ENCODE results near the gene DNASE1L1.

The DNASE1L1 gene

DNA sequence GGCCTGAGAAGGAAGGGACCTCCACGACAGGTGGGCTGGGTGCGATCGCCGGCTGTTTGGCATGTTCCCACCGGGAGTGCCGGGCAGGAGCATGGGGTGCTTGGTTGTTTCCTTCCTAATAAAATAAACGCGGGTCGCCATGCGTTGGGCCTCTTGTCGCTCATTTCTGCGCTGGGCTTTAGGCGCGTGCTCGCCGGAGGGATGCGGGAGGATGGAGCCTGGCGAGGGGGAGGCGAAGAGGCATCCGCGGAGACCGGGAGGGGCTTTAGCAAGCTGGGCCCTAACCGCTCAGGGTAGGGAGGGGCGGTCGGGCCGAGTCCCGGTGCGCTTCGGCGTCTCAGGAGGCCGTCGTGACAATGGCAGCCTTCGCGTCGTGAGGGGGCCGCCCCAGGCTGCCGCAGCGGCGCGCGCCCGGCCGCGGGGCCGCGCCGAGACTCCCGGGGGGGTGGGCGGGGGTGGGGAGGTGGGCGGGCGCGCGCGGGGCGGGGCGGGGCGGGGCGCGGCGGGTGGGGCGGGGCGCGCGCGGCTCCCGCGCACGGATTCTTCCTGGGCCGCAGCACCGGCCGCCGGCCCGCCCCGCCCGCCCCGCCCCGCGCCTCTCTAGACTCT lies 27.4 kb upstream of the DNASE1L1 start:
- no peak for FAIRE-seq

DNA sequence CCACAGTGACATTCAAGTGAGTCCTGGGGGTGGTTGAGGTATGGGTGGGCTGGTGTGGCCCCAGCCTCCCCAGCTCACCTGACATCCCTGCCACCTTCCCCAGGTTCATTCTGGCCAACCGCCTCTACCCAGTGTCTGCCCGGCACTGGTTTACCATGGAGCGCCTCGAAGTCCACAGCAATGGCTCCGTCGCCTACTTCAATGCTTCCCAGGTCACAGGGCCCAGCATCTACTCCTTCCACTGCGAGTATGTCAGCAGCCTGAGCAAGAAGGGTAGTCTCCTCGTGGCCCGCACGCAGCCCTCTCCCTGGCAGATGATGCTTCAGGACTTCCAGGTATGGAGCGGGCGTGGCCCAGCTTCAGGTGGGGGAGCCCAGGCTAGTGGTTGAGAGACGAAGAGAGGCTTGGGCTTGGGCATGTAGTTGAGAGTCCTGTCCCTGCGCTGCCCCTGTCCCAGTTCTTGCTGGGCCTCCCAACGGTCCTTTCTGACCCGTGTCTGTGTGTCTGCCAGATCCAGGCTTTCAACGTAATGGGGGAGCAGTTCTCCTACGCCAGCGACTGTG lies 26.2 kb upstream of the DNASE1L1 start:
- FAIRE-seq = no peak

DNA sequence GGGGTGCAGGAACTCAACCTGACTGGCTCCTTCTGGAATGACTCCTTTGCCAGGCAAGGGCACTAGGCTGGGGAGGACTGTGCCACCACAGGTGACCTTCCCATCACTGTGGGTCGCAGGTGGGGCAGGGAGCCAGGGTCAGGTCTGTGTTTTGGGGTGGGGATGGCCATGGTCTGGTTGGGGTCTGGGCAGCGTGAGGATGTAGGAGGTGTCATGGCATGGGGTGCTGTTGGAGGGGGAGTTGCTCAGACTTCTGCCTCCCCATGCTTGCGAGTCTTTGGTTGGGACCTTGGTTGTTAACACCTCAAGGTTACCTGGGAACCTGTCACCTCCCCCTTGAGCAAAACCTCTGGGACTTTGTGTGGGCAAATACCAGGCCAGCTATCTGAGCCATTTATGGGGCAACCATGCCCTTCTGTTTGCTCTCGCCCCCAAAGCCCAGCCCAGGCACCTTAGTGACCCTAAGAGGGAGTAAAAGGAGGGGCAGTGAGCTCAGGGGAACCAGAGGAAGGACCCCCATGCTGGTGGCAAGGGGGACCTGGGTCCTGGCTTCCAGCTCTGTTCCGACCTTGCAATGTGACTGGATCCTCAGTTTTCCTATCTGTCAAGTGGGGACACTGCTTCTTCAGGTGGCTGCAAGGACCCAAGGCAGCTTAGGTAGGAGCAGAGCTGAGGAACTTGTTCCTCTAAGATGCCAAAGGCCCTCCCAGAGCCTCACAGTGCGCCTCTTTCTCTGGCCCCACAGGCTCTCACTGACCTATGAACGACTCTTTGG lies 25.5 kb upstream of the DNASE1L1 start:
- no peak for FAIRE-seq

DNA sequence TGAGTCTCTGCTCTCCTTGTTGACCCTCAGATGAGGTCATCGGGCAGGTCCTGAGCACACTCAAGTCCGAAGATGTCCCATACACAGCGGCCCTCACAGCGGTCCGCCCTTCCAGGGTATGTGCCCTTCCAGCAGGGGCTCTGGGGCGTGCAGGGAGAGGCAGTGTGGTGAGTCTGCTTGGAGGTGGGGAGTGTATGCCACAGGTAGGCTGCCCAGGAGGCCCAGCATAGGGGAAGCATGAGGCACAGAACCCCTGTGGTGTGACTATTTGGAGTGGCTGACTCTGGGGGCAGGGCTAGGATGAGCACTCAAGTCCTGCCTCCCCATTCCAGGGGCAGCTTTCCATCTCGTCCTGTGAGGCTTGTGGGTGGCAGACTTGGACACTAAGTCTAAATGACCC lies 24.6 kb upstream of the DNASE1L1 start:
- FAIRE-seq = no peak

DNA sequence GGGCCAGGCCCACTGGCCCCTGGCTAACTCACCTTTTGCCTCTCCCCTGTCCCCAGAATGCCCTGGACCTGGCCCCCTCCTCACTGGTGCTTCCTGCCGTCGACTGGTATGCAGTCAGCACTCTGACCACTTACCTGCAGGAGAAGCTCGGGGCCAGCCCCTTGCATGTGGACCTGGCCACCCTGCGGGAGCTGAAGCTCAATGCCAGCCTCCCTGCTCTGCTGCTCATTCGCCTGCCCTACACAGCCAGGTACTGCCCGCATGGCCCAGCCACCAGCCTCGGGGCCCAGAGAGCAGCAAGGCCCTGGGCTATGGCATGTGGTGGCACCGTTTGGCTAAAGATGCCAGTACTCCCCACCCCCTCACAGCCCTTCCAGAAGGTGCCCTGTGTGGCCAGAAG lies 23.2 kb upstream of the DNASE1L1 start:
- no peak for FAIRE-seq

DNA sequence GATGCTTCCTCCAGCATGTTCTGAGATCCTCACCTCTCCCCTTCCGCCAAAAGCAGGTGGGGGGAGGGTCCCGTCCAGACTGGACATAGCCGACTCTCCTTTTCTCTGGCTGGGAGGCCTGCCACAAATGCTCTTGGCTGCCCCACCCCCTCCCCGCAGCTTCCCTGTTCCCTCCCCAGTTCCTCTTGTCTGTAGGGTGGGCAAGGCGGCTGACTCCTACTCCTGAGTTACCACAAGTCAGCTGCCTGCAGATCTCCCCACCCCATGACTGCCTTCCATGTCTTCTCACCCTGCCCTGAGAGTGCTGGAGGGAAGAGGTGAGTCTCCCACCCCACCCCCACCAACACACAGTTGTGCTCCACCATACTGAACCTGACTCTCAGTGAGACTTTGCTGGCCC lies 22.3 kb upstream of the DNASE1L1 start:
- FAIRE-seq = no peak

DNA sequence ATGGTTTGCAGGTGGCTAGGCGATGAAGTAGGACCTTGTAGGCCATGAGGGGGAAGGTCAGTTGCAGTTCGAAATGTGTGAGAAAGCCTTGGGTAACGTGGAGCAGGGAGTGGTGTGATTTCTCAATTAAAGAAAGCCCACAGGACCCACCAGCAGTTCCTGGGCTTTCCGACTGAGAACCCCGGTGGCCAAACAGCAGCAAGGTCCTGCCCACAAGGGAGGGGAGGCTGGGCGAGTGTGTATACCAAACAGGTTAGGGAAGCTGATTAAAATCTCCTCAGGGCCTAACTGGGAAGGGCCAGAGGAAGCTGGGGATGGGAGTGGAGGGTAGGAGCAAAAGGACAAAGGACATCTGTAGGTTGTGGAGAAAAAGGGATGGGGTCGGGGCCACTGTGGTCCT lies 21.9 kb upstream of the DNASE1L1 start:
- no peak for FAIRE-seq

DNA sequence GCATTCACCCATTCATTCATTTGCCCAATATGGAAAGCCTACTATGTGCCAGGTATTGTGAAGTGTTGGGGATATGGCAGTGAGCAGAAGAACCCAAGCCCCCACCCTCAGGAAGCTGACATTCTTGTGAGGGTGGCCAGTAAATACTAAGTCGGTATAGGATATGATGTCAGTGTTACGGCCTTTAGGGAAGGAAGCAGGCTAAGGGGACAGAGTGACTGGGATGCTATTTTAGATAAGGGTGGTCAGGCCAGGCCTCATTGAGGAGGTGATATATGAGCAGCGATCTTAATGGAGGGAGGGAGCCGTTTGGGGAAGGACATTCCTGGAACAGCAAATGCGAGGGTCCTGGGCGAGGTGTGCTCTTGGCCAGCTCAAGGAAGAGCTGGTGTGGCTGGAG lies 21.4 kb upstream of the DNASE1L1 start:
- no peak for FAIRE-seq

DNA sequence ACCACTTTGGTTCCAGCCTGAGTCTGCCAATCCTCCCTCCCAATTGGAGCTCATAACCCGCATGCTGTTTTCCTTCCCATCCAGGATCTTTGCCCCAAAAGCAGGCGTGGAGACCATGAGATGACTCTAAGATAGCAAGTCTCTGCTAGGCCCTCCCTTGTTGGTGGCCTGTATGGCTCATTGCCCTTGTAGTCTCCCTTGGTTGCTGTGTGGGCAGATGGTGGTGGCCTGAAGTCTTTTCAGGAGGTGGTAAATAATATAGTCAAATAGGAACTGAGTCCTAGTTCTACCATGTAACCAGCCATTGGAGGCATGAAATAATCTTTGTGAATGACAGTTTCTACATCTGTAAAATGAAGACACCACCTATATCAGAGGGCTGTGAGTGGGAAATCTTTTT lies 20.7 kb upstream of the DNASE1L1 start:
- FAIRE-seq = no peak

DNA sequence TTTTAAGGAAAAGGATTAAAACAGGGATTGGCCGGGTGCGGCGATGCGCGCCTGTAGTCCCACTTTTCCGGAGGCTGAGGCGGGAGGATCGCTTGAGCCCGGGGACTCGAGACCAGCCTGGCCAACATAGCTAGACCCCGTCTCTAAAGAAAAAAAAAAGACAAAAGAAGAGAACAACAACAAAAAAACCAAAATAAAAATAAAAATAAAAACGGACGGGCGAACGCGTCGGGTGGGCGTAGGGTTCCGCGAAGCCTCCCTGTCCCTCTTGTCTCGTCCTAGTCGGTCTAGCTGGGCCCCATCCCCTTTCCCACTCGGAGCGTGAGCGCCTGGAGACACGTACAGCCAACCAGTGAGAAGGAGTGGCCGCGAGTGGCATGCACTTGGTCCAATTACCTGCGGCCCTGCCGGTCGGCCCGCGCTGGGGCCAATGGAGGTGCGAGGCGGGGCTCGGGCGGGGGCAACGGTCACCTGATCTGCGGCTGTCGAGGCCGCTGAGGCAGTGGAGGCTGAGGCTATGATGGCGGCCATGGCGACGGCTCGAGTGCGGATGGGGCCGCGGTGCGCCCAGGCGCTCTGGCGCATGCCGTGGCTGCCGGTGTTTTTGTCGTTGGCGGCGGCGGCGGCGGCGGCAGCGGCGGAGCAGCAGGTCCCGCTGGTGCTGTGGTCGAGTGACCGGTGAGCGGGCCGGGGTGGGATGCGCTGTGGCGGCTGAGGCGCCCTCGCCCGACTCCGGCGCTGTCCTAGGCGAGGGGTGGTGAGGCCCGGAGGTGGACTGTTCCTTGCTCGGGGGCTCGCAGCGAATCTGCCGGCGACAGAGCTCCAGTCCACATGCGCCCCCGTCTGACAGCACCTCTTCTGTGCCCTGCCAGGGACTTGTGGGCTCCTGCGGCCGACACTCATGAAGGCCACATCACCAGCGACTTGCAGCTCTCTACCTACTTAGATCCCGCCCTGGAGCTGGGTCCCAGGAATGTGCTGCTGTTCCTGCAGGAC lies 19.4 kb upstream of the DNASE1L1 start, which contains the start of gene ATP6AP1:
Gene ATP6AP1 (plus strand): TSS at position 502 of the 996 bp plus-strand sequence. CDS start 16 bp downstream, at position 518.
- no peak for FAIRE-seq

DNA sequence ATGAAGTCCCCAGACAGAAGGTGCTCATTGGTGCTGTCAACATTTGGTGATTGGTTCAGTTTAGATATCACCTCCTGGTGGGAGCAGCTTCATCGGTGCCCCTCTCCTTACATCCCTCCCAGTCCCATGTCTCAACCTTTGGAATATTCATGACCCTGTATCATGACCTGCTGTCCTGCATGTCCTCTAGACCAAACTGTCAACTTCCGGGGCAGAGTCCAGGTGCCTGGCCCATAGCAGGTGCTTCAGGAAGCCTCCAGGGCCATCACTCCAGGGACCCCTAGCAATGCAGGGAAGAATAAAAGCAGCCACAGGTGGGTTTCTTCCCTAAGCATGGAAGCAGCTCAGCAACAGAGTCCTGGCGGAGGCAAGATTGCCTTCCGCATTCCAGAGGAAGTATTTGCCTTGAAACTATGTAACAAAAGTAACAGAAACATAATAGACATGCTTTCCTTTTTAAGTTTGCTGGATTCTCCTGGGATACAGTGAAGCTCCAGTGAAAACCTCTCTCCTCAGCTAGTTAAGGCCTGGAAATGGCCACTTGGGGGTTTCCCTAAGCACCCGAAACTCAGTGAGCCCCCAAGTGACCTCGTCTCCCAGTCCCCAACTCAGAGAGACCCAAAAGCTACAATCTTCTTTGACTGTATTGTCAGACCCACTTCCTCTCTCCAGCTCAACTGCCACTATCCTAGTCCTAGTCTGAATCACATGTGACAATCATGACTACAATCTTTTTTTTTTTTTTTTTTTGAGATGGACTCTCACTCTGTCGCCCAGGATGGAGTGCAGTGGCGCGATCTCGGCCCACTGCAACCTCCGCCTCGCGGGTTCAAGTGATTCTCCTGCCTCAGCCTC lies 18.1 kb upstream of the DNASE1L1 start:
- no peak for FAIRE-seq

DNA sequence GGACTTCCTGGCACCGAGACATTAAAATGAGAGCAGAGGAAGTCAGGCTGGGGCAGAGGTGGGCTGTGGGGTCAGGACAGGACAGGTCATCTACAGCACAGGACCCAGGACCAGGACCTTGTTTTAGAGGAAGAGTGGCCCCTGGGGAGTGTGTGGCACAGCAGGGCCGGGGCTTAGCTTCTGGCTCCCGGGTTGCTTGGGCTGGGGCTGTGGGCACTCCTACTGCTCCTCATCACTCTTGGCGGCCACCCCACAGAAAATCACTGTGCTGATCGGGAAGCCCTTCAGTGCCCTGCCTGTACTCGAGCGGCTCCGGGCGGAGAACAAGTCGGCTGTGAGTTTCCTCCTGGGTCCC lies 11.3 kb upstream of the DNASE1L1 start:
- FAIRE-seq = no peak

DNA sequence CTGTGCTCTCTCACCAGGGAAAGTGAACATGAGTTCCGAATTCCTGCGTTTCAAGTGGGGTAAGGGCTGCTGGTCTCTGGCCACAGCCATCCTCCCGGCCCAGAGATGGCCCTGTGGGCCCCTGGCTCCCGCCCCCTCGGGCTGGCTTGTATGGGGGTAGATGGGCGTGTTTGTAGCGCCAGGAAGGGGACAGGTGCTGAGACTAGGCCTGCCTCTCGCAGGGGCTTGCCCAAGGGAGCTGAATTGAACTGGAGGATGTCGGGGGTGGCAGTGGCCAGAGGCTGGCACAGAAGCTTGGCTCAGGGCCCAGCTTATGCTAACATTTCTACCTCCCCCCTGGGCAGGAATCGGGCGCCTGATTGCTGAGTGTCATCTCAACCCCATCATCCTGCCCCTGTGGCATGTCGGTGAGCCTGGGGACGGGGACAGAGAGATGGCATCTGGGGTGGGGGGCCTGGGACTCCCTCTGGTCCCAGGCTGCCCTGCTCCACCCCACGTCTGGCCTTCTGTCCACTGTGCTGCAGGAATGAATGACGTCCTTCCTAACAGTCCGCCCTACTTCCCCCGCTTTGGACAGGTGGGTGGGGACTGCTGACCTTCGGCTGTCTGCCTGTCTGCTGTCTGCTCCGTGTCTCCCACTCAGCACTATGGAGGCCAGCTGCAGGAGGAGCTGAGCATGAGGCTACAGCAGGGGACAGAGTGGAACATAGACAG lies 10.8 kb upstream of the DNASE1L1 start:
- FAIRE-seq = no peak

DNA sequence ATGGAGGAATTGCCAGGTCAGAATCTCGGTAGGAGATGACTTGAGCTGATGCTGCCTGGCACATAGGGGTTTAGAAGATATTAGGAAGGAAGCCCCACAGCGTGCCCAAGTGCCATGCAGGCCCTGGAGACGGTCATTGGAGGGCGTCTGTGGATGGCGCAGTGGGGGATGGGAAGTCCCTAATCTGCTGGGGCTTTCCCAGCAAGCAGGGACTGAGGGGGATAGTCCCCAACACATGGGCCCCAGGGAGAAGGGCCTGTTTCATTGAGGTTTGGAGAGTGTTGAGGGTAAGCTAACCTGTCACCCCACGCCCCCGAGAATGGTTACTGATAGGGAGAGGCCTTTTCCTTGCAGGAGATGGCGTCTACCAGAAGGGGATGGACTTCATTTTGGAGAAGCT lies 10.1 kb upstream of the DNASE1L1 start:
- FAIRE-seq = no peak

DNA sequence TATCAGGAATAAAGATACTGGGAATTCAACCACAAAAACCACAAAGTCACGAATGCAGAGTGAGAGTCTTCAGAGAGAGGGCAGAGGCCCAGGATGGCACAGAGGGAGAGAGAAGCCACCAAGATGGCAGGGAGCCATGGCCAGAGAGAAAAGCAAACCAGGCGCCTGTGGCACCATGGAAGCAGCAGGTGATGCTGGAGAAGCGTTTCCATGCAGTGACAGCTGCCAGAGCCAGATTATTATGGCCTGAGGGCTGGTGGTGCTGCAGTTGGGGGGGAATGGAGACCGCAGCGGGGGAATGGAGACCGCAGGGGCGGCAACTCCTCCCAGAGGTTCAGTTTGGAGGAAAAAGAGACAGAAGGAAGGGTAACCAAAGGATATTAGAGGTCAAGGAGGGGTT lies 8.1 kb upstream of the DNASE1L1 start:
- FAIRE-seq = no peak

DNA sequence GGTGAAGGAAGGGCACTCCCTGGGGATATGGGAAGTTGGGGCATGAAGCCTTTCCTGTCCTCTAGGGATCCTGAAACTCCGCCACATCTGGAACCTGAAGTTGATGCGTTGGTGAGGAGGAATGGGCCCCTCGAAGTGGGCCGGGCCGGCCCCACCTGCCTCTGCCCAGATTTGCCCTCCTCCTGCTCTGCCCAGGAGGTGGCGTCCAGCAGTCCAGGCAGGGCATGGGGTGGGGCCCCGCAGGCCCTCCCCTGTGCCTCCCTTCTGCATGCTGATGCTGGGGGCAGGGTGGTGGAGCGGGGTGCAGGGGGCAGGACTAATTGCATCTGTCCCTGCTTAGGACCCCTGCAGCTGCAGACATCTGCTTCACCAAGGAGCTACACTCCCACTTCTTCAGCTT lies 4.1 kb upstream of the DNASE1L1 start:
- no peak for FAIRE-seq

DNA sequence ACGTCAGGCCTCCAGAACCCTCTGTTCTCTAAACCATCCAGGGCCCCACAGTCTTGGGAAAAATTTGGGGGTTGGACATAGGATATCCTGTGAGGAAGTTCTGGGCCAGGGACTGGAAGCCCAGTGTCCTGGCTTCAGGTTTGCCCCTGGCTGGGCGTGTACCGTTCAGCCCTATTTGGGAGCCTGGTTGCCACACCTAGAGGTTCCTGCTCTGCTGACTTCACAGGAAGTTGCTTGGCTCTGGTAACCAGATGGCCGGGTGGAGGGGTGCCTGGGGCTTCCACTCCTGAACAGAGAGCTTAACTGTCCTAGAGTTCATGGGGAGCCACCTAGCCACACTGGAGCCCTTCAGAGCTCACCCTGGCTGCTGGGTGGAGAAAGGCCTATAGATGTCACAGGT lies 3.4 kb upstream of the DNASE1L1 start:
- no peak for FAIRE-seq

DNA sequence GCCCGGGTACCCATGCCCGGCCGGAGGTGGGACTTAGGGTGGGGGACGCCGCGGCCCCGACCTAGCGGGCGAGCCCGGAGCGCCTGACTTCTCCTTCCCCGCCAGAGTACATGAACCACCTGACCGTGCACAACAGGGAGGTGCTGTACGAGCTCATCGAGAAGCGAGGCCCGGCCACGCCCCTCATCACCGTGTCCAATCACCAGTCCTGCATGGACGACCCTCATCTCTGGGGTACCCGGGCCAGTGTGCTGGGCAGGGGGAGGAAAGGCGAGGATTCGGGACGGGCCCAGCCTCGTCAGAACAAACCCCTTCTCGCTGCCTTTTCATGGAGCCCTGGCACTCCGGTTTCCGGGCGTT lies 2.9 kb upstream of the DNASE1L1 start:
- FAIRE-seq = no peak

DNA sequence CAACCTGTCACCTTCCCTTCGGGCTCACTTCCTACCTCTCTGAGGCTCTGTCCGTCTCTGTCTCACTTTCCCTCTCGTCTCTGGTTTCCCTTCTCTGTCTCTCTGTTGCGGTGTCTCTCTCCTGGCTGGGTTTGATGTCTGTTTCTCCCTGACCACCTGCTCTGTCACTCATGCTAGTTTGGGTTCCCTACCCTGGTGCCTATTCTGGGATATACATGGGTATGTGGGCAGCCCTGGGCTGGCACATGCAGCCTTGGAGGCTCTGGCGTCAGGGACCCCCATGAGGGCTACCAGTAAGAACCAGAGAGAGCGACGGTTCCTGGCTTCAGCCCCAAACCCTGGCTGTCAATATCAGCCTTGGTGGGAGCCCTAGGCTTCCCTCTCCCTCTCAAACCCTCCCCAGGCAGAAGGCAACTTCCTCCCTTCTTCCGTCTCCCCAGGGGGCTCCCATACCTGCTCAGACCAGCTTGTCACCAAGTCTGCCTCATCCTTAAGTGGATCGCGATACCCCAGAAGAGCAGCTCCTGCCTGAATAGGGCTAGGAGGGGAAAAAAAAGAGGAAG lies 314 bp downstream of the DNASE1L1 start:
- no peak for FAIRE-seq

DNA sequence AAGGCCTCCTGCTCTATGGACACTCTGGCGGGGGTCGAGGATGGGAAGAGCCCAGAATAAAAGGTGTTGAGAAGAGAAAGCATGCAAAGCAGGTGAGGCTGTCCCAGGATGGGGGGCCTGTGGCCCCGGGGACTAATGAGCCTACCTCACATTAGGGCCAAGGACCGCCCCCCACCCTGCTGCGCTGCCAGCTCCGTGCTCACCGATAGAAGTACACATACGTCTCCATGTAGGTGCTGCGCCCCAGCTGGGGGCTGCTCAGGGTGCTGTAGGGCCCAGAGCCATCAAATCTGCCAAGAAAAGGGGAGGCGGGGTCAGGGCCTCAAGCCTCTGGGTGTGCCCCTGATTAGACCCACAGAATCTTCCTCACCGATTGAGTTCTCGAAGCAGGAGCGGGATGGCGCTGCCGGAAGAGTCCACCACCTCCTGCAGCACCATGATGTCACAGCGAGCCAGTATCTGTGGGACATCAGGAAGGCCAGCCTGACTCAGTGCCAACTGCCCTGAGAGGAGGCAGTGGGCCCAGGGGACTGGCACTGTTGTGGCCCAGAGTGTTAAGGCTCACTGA lies 4.3 kb downstream of the DNASE1L1 start:
- FAIRE-seq = no peak

DNA sequence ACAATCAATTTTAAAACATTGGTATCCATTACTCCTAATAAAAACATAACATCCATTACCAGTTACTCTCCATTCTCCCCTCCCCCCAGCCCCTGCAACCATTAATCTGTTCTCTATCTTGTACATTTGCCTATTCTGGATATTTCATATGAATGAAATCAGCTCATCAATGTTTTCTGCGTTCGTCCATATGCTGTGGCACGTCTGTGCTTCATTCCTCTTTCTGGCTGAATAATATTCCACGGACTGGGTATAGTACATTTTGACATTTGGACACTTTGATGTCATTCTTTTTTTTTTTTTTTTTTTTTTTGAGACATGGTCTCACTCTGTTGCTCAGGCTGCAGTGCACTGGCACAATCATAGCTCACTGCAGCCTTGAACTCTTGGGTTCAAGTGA lies 5.2 kb downstream of the DNASE1L1 start:
- FAIRE-seq = no peak

Data from colon (tissue), 2 donors.